OCI-LY1 (cell line): ENCODE measurements around the gene ARF5.

Experiments
- H2AFZ ChIP-seq: fragments of 200-600 bp; sonication (generic), shearing (Covaris generic); 2 replicates; pipeline ENCODE4 v1.6.0; 2014; ENCODE audit warnings: antibody characterized with exemption, mild to moderate bottlenecking, low read length
- H3F3A ChIP-seq: fragments of 200-600 bp; sonication (generic), shearing (Covaris generic); 2 replicates; pipeline ENCODE4 v1.6.0; 2014; ENCODE audit warnings: mild to moderate bottlenecking, antibody characterized with exemption, low read length, moderate library complexity; ENCODE audit not compliant: insufficient read depth
- H3K27ac ChIP-seq: fragments of 200-600 bp; sonication (generic); 2 replicates; pipeline ENCODE4 v1.5.1; 2014; ENCODE audit warnings: low read length, mixed run types, mild to moderate bottlenecking, low read depth; ENCODE audit not compliant: poor library complexity, severe bottlenecking
- H3K27me3 ChIP-seq: fragments of 200-600 bp; sonication (generic); 2 replicates; pipeline ENCODE4 v1.6.0; 2014; ENCODE audit warnings: antibody characterized with exemption, mild to moderate bottlenecking, low read length, moderate library complexity; ENCODE audit not compliant: insufficient read depth
- H3K36me3 ChIP-seq: fragments of 200-600 bp; sonication (generic); 2 replicates; pipeline ENCODE4 v1.6.1; 2014; ENCODE audit warnings: mild to moderate bottlenecking, antibody characterized with exemption, low read length, moderate library complexity, mixed read lengths; ENCODE audit not compliant: insufficient read depth
- H3K4me1 ChIP-seq: fragments of 200-600 bp; sonication (generic); 2 replicates; pipeline ENCODE4 v1.5.1; 2014; ENCODE audit warnings: mild to moderate bottlenecking, low read length, moderate library complexity; ENCODE audit not compliant: insufficient read depth, severe bottlenecking
- H3K4me2 ChIP-seq: fragments of 200-600 bp; sonication (generic), shearing (Covaris generic); 2 replicates; pipeline ENCODE4 v1.6.1; 2014; ENCODE audit warnings: low read length
- H3K4me3 ChIP-seq: fragments of 200-600 bp; sonication (generic); 2 replicates; pipeline ENCODE4 v1.5.1; 2014; ENCODE audit warnings: low read length, low read depth, mild to moderate bottlenecking, mixed read lengths; ENCODE audit not compliant: poor library complexity, severe bottlenecking
- H3K79me2 ChIP-seq: fragments of 200-600 bp; shearing (Covaris generic); 2 replicates; pipeline ENCODE4 v1.6.1; 2016; ENCODE audit warnings: mixed run types, low read length, mixed read lengths; ENCODE audit not compliant: insufficient read depth
- H3K9ac ChIP-seq: fragments of 200-600 bp; sonication (generic), shearing (Covaris generic); 2 replicates; pipeline ENCODE4 v1.6.1; 2014; ENCODE audit warnings: mild to moderate bottlenecking, low read length, mixed read lengths
- H3K9me2 ChIP-seq: fragments of 200-600 bp; sonication (generic), shearing (Covaris generic); 2 replicates; pipeline ENCODE4 v1.6.1; 2014; ENCODE audit warnings: low read depth, mild to moderate bottlenecking, low read length, mixed read lengths
- H3K9me3 ChIP-seq: fragments of 200-600 bp; shearing (Covaris generic); 2 replicates; pipeline ENCODE4 v1.6.1; 2014; ENCODE audit warnings: low read length, mixed read lengths
- H4K20me1 ChIP-seq: fragments of 200-600 bp; sonication (generic), shearing (Covaris generic); 2 replicates; pipeline ENCODE4 v1.6.0; 2016; ENCODE audit warnings: mild to moderate bottlenecking, low read length; ENCODE audit not compliant: insufficient read depth
- CTCF ChIP-seq: fragments of 200-600 bp; sonication (generic), shearing (Covaris generic); IDR thresholded peaks from 2 replicates; pipeline ENCODE4 v1.5.1; 2017; ENCODE audit warnings: mild to moderate bottlenecking, antibody characterized with exemption, low read length, moderate library complexity, mixed read lengths
- EZH2 ChIP-seq: fragments of 200-600 bp; sonication (generic), shearing (Covaris generic); IDR thresholded peaks from 2 replicates; pipeline ENCODE4 v1.8.0; 2017; ENCODE audit warnings: borderline replicate concordance, mixed run types, mild to moderate bottlenecking, antibody characterized with exemption, low read length, moderate library complexity, mixed read lengths

The ARF5 gene

GRCh38 chr7:127591189-127591588, 3.0 kb downstream of the ARF5 start:
- Histone ChIP-seq H3F3A (no peaks in the 10 kb centered on the region), H3K27ac (no peak overlapping the region), H4K20me1 (no peaks in the 10 kb centered on the region), H3K9me3 (no peaks in the 10 kb centered on the region), H3K4me2 (no peak overlapping the region), H3K4me3 (no peak overlapping the region), H3K4me1 (peaks cover 18% of the 10 kb centered on the region), H3K9ac (no peak overlapping the region), H2AFZ (no peak overlapping the region), H3K36me3 (peaks cover 22% of the 10 kb centered on the region), H3K27me3 (no peaks in the 10 kb centered on the region; the same call in 1 of the 2 replicates), H3K9me2 (no peaks in the 10 kb centered on the region), H3K79me2 (no peaks in the 10 kb centered on the region)
- TF ChIP-seq CTCF: no peak

- no peak overlapping the region for H3K4me2 ChIP-seq
These were observed 3.4 kb downstream of the ARF5 start for GRCh38 chr7:127591591-127591990.

GRCh38 chr7:127592550-127592949, 4.3 kb downstream of the ARF5 start:
- Histone ChIP-seq H3K4me2 (no peak overlapping the region), H3K9ac (no peak overlapping the region), H3K9me3 (no peaks in the 10 kb centered on the region), H3K27ac (no peak overlapping the region), H3K36me3 (peaks cover 22% of the 10 kb centered on the region), H3K9me2 (no peaks in the 10 kb centered on the region), H3K4me3 (no peak overlapping the region), H4K20me1 (no peaks in the 10 kb centered on the region), H3K79me2 (no peaks in the 10 kb centered on the region), H2AFZ (no peak overlapping the region), H3K27me3 (no peaks in the 10 kb centered on the region; the same call in 1 of the 2 replicates), H3K4me1 (peaks cover 16% of the 10 kb centered on the region), H3F3A (no peaks in the 10 kb centered on the region)
- no peak for TF ChIP-seq EZH2
- no peak for TF ChIP-seq CTCF

More at GRCh38 chr7:127591591-127591990, 3.4 kb downstream of the ARF5 start:
- peaks cover 22% of the 10 kb centered on the region for H3K36me3 ChIP-seq
- H2AFZ ChIP-seq: no peak overlapping the region
- H3K27me3 ChIP-seq: no peaks in the 10 kb centered on the region; the same call in 1 of the 2 replicates
- H3K9me2 ChIP-seq: no peaks in the 10 kb centered on the region
- H3K4me1 ChIP-seq: peaks cover 18% of the 10 kb centered on the region
- no peaks in the 10 kb centered on the region for H3F3A ChIP-seq
- TF ChIP-seq CTCF: no peak
- no peak for TF ChIP-seq EZH2
- no peak overlapping the region for H3K4me3 ChIP-seq
- H3K27ac ChIP-seq: no peak overlapping the region
- no peaks in the 10 kb centered on the region for H3K79me2 ChIP-seq
- H3K9me3 ChIP-seq: no peaks in the 10 kb centered on the region
- H3K9ac ChIP-seq: no peak overlapping the region
- H4K20me1 ChIP-seq: no peaks in the 10 kb centered on the region
